Naive B cell (primary cell): ENCODE measurements around the gene AATK. TPM values are rescaled to one million over a fixed set of nuclear protein-coding genes. Genes with fewer than 3 reads are reported as not detected.

ENCODE experiments used
- ATAC-seq, 2 donors: fragments of 150-1000 bp; cut with Tn5 transposase; 2 replicates each; pipeline ENCODE4 v1.10.0; 2021; ENCODE audit warnings: low read depth in 2 of 2, mild to moderate bottlenecking in 2 of 2, moderate library complexity in 2 of 2
- DNase-seq: peaks from one replicate; pipeline ENCODE4 v3.0.0; 2022
- H3K27ac Mint-ChIP-seq, 6 donors: one replicate each; pipeline ENCODE4 v1.8.0; 2020 to 2022; ENCODE audit warnings: mild to moderate bottlenecking in 6 of 6, mixed read lengths in 6 of 6, moderate library complexity in 5 of 6, inconsistent platforms in 2 of 6
- H3K27me3 Mint-ChIP-seq, 3 donors: one replicate each; pipeline ENCODE4 v1.8.0; 2021 to 2022; ENCODE audit warnings: mixed read lengths in 3 of 3, mild to moderate bottlenecking in 1 of 3
- H3K36me3 Mint-ChIP-seq, 2 donors: one replicate each; pipeline ENCODE4 v1.8.0; 2020 to 2022; ENCODE audit warnings: mixed read lengths in 2 of 2, inconsistent platforms in 1 of 2, mild to moderate bottlenecking in 1 of 2
- H3K4me1 Mint-ChIP-seq, 3 donors: one replicate each; pipeline ENCODE4 v1.8.0; 2020 to 2022; ENCODE audit warnings: mixed read lengths in 3 of 3, inconsistent platforms in 1 of 3, mild to moderate bottlenecking in 1 of 3, moderate library complexity in 1 of 3
- H3K4me3 Mint-ChIP-seq, 8 donors: one replicate each; pipeline ENCODE4 v1.8.0; 2020 to 2022; ENCODE audit warnings: mild to moderate bottlenecking in 8 of 8, mixed read lengths in 8 of 8, moderate library complexity in 8 of 8, inconsistent platforms in 2 of 8
- H3K9me3 Mint-ChIP-seq, 7 donors: one replicate each; pipeline ENCODE4 v1.8.0; 2020 to 2022; ENCODE audit warnings: mixed read lengths in 7 of 7, mild to moderate bottlenecking in 5 of 7, inconsistent platforms in 2 of 7, moderate library complexity in 1 of 7
- polyA plus RNA-seq, 6 donors: library from polyadenylated mRNA; unstranded; fragments of 300-500 nt; fragmentation: Illumina TruSeq; gene quantifications; one replicate each; pipeline ENCODE4 v1.2.3, GENCODE V29; 2021; ENCODE audit warnings: low read depth in 6 of 6

Gene AATK
- polyA plus RNA-seq, 6 donors from 2014 or later: not detected

- Mint-ChIP-seq H3K27ac (no peak overlapping the region), H3K9me3 (peaks cover 0 to 7% (median 0%) of the 10 kb centered on the region in 7 donors), H3K4me1 (peaks cover 0 to 12% (median 9%) of the 10 kb centered on the region in 3 donors), H3K27me3 (no peaks in the 10 kb centered on the region), H3K36me3 (no peaks in the 10 kb centered on the region), H3K4me3 (no peak overlapping the region)
- ATAC-seq (no peak), DNase-seq (no peak)
These were observed 29.7 kb downstream of the AATK start for GRCh38 chr17:81136366-81136765.

DNA sequence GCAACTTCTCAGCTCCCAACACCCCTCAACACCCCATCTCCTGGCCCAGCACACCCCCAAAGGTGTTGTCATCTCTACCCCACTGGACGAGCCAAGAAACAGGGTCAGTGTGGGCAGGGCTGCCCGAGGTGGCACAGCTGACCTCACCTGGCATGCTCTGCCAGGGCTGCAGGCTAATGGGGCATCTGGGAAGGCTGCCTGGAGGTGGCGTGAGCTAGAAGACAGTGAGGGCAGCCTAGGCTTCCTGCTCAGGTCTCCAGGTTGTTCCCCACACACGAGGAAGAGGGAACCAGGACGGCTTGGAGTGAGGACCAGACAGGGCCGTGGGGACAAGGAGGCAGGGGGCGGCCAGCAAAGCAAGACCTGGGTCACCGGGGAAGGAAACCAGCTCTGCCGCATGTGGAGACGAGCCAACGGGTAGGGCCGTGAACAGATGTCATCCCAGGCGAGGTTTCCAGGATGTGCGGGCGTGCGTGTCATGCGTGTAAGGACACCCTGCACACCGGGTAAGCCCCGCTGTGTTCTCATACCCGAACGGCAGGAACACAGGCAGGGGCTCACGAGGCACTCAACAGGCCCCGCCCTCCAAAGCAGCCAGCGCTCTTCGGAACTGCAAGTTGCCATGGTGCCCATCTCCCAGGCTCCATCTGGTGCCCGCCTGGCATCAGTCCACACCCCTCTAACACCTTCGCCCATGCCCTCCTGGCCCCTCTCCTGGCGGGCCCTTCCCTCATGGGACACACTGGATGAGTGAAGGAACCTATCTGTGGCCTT is 30.3 kb downstream of the AATK start:
- Mint-ChIP-seq H3K9me3 (peaks cover 0 to 7% (median 0%) of the 10 kb centered on the region in 7 donors), H3K4me3 (no peak overlapping the region), H3K27ac (peak overlapping the region in 1 of 6 donors; percentile 38), H3K27me3 (no peaks in the 10 kb centered on the region), H3K4me1 (peaks cover 0 to 12% (median 9%) of the 10 kb centered on the region in 3 donors), H3K36me3 (no peaks in the 10 kb centered on the region)
- no peak for DNase-seq
- no peak for ATAC-seq

GRCh38 chr17:81134064-81134781 is 31.8 kb downstream of the AATK start:
- Mint-ChIP-seq H3K9me3 (peaks cover 0 to 7% (median 0%) of the 10 kb centered on the region in 7 donors), H3K27ac (no peak overlapping the region), H3K27me3 (no peaks in the 10 kb centered on the region), H3K36me3 (no peaks in the 10 kb centered on the region), H3K4me1 (peaks cover 0 to 12% (median 9%) of the 10 kb centered on the region in 3 donors), H3K4me3 (no peak overlapping the region)
- DNase-seq (no peak), ATAC-seq (no peak)

GRCh38 chr17:81132770-81133723 is 33.0 kb downstream of the AATK start:
- Mint-ChIP-seq H3K4me3 (no peak overlapping the region), H3K27me3 (no peaks in the 10 kb centered on the region), H3K9me3 (peaks cover 0 to 2% (median 0%) of the 10 kb centered on the region in 7 donors), H3K4me1 (peaks cover 0 to 4% (median 2%) of the 10 kb centered on the region in 3 donors), H3K36me3 (no peaks in the 10 kb centered on the region), H3K27ac (no peak overlapping the region)
- no peak for ATAC-seq
- no peak for DNase-seq

- H3K27me3 Mint-ChIP-seq: no peaks in the 10 kb centered on the region
- no peak for DNase-seq
- no peaks in the 10 kb centered on the region for H3K36me3 Mint-ChIP-seq
- no peak overlapping the region for H3K4me3 Mint-ChIP-seq
- no peaks in the 10 kb centered on the region for H3K9me3 Mint-ChIP-seq
- ATAC-seq: no peak
- H3K27ac Mint-ChIP-seq: no peak overlapping the region
- no peaks in the 10 kb centered on the region for H3K4me1 Mint-ChIP-seq
These were observed 33.9 kb downstream of the AATK start for GRCh38 chr17:81132197-81132540.

DNA sequence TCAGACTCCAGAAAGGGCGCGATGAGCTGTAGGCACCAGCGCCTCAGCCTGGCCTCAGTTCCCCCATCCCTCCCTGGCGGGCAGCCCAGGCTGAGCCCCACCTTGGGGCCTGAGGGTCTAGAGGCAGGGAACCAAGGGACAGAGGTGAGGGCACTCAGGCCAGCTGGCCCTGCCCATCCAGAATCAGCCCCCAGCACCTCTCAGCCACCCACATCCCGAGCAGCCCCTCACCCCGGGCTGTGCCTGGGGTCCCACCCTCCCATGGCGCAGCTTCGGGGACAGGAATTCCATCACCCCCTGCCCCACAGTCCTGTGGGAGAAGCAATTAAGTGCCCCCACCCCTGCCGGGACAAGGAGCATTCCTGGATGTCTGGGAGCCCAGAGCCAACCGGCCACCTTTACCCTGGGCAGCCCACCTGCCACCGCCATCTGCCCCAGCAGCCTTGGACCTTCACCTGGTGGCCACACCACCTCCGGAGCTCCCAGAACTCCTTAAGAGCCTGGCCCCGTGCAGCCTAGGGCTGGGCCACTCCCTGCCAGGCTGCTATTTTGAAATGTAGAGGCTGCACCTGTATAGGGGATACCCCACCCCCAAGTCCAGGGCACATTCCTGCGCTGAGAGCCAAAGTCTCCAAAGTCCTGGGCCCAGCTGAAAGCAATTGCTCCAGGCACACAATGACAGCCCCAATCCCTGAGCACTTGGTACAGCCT is 34.4 kb downstream of the AATK start:
- Mint-ChIP-seq H3K27me3 (no peaks in the 10 kb centered on the region), H3K4me1 (no peaks in the 10 kb centered on the region), H3K36me3 (no peaks in the 10 kb centered on the region), H3K4me3 (no peak overlapping the region), H3K9me3 (no peaks in the 10 kb centered on the region), H3K27ac (no peak overlapping the region)
- no peak for DNase-seq
- no peak for ATAC-seq

DNA sequence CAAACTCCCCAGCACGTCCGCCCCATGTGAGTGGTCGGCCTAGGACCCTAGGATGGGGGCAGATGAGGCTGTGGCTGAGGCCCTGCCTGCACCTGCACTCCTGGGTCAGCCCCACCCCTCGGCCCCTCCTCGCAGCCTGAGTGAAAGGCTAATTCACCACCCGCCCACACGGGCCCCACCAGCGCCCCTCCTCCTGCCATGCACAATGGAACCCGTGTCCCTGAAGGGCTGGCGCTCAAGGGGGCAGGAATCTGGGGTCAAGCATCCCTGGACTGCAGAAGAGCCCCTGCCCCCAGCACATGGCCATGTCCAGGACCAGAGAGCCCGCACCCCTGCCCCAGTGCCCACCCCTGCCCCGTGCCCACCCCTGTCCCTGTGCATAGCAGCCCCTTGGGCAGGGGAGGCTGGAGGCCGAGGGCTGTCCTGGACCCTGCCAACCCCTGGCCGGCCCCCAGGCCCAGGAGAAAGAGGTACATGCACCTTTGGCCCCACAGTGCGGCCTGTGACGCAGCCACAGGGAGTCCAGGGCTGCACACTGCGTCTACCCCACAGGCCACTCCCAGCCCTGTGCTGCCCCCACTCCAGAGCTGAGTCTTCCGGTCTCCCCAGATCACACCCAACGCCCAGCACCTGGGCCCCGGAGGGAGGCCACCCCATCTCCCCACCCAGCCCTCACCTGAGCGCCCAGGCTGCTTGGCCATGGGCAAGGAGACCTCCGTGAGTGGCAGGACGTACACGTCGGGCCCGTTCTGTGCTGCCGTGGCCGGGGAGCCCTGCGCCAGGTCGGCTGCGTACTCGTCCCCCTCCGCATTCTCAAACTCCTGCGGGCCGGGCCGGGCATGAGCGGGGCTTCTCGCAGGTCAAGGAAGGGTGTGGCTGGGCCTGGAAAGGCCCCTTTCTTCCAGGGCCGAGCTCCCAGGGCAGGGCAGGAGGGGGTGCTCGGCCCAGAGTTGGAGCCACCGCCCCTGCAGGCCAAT is 35.3 kb downstream of the AATK start:
- Mint-ChIP-seq H3K36me3 (no peaks in the 10 kb centered on the region), H3K27ac (no peak overlapping the region), H3K27me3 (no peaks in the 10 kb centered on the region), H3K4me3 (no peak overlapping the region), H3K4me1 (no peaks in the 10 kb centered on the region), H3K9me3 (no peaks in the 10 kb centered on the region)
- ATAC-seq (no peak), DNase-seq (no peak)

DNA sequence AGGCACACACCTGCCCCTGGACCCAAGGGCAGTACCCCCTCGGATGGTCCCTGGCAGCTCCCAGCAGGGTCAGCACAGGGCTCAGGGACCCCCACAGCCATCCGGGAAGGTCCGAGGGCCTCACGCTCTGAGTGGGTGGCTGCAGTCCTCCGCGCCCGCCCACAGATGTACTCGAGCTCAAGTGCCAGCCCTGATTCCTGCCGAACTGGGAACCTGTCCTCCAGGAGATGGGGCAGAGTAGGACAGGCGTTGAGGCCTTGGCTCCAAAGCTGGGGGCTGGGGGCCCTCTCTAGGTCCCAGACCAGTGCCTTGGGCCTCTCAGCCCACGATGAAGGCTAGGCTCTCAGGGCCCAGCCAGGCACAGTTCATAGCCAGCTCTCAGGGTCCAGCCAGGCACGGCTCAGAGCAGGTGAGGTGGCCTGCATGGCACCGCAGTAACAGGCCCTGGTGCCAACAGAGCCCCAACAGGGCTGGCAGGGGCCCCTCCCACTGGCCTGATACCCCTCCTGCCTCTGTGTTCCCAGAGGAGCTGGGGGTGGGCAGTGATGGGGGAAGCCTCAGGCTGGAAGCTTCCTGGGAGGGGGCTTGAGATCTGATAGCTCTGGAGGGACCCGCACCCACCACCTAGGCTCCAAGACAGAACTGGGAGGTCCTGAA is 36.2 kb downstream of the AATK start:
- DNase-seq: no peak
- no peak overlapping the region for H3K4me3 Mint-ChIP-seq
- no peaks in the 10 kb centered on the region for H3K36me3 Mint-ChIP-seq
- H3K27ac Mint-ChIP-seq: no peak overlapping the region
- H3K4me1 Mint-ChIP-seq: no peaks in the 10 kb centered on the region
- H3K27me3 Mint-ChIP-seq: no peaks in the 10 kb centered on the region
- no peak for ATAC-seq
- no peaks in the 10 kb centered on the region for H3K9me3 Mint-ChIP-seq

DNA sequence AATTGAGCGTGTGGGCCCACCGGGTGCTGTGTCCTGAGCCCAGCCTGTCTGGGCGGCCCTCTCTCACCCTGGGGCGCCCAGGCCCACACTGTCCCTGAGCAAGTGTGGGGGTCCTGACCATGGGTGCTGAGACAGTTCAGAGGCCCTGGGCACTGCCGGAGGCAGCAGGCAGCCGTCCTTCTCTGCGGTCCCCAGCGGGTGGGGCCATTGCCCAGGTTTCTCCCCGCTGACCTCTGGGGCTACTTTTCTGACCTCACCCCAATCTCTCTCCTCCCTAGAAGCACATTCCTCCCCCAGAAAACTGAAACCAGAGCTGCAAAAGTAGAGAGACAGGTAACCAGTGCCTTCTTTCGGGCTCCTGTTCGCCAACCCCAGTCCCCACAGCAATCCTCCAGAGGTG is 36.7 kb downstream of the AATK start:
- H3K27me3 Mint-ChIP-seq: no peaks in the 10 kb centered on the region
- ATAC-seq: no peak
- no peaks in the 10 kb centered on the region for H3K9me3 Mint-ChIP-seq

GRCh38 chr17:81128774-81129173 is 37.2 kb downstream of the AATK start:
- ATAC-seq (no peak), DNase-seq (no peak)
- H3K9me3 Mint-ChIP-seq: no peaks in the 10 kb centered on the region
- H3K27me3 Mint-ChIP-seq: no peaks in the 10 kb centered on the region
- no peaks in the 10 kb centered on the region for H3K4me1 Mint-ChIP-seq
- H3K36me3 Mint-ChIP-seq: no peaks in the 10 kb centered on the region
- no peak overlapping the region for H3K27ac Mint-ChIP-seq
- no peak overlapping the region for H3K4me3 Mint-ChIP-seq

More for the DNA sequence above, 36.7 kb downstream of the AATK start:
- no peak for DNase-seq
- H3K4me1 Mint-ChIP-seq: no peaks in the 10 kb centered on the region
- no peaks in the 10 kb centered on the region for H3K36me3 Mint-ChIP-seq
- H3K27ac Mint-ChIP-seq: no peak overlapping the region
- no peak overlapping the region for H3K4me3 Mint-ChIP-seq

DNA sequence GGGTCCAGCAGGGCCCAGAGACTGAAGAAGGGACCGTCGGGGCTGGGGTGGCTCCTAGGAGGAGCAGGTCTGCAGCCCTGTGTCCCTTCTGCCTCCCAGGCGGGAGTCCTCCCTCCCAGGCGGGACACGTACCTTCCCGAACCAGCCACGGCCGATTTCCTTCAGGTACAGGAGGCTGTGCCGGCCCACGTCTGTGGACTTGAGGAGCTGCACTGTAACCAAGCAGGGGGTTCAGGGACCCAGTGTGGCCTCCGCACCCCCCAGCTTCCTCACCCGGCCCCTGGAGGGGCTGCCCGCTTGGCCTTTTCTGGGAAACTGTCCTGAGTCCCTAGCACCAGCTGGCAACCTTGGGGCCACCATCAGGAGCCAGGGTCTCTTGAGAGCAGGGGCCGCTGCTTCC is 37.7 kb downstream of the AATK start:
- ATAC-seq: no peak
- Mint-ChIP-seq H3K9me3 (no peaks in the 10 kb centered on the region), H3K4me1 (no peaks in the 10 kb centered on the region), H3K27ac (no peak overlapping the region), H3K27me3 (no peaks in the 10 kb centered on the region), H3K4me3 (no peak overlapping the region), H3K36me3 (no peaks in the 10 kb centered on the region)
- DNase-seq: no peak
